WTC11 (cell line): Measurements from ENCODE around the gene SMOC2. TPM values are rescaled to one million over a fixed set of nuclear protein-coding genes. Genes with fewer than 3 reads are reported as not detected.

Experiments used
- ATAC-seq: fragments of 200-7000 bp; cut with Tn5 transposase; 2 replicates; pipeline ENCODE4 v1.10.0; 2021; ENCODE audit warnings: mild to moderate bottlenecking, moderate library complexity
- CTCF ChIA-PET: fragments of 300-600 bp; sonication (Branson Sonifier 250); formaldehyde crosslinking; loops from one replicate; lab custom pipeline; 2021; ENCODE audit warnings: antibody characterized with exemption; lab: Charles Lee
- POLR2A ChIA-PET: fragments of 350-600 bp; sonication (Branson Sonifier 250); formaldehyde crosslinking; loops from one replicate; lab custom pipeline; 2021; ENCODE audit warnings: antibody characterized with exemption; lab: Charles Lee
- DNase-seq: peaks from one replicate; pipeline ENCODE4 v3.0.0; 2021; ENCODE audit warnings: low spot score
- H3K27ac Mint-ChIP-seq: 2 replicates; pipeline ENCODE4 v1.8.0; 2021; ENCODE audit warnings: mixed read lengths
- H3K27me3 Mint-ChIP-seq: 2 replicates; pipeline ENCODE4 v1.8.0; 2021; ENCODE audit warnings: low read depth, mild to moderate bottlenecking, moderate library complexity, mixed read lengths
- H3K36me3 Mint-ChIP-seq: 2 replicates; pipeline ENCODE4 v1.8.0; 2021; ENCODE audit warnings: mixed read lengths
- H3K4me1 Mint-ChIP-seq: 2 replicates; pipeline ENCODE4 v1.8.0; 2022; ENCODE audit warnings: mixed read lengths
- H3K4me3 Mint-ChIP-seq: 2 replicates; pipeline ENCODE4 v1.8.0; 2021; ENCODE audit warnings: mild to moderate bottlenecking, moderate library complexity, mixed read lengths
- H3K9me3 Mint-ChIP-seq: 2 replicates; pipeline ENCODE4 v1.8.0; 2021; ENCODE audit warnings: mixed read lengths
- ERG ChIP-seq: fragments of 250-450 bp; sonication (Bioruptor Pico); IDR thresholded peaks from 2 replicates; pipeline ENCODE4 v1.8.0; 2021; ENCODE audit warnings: mild to moderate bottlenecking
- ESRRA ChIP-seq: sonication (generic); formaldehyde crosslinking; IDR thresholded peaks from 2 replicates; pipeline ENCODE4 v1.8.1; 2022; ENCODE audit warnings: mild to moderate bottlenecking, missing genetic modification reagents, borderline replicate concordance
- FOXP1 ChIP-seq: sonication (generic); formaldehyde crosslinking; IDR thresholded peaks from 2 replicates; pipeline ENCODE4 v1.8.0; 2022; ENCODE audit warnings: missing genetic modification reagents, mild to moderate bottlenecking, moderate library complexity, borderline replicate concordance
- GABPB1 ChIP-seq: sonication (generic); formaldehyde crosslinking; IDR thresholded peaks from 2 replicates; pipeline ENCODE4 v1.8.1; 2023; ENCODE audit warnings: mild to moderate bottlenecking, missing genetic modification reagents
- GRHL2 ChIP-seq: fragments of 250-450 bp; sonication (Bioruptor Pico); IDR thresholded peaks from 2 replicates; pipeline ENCODE4 v1.8.0; 2022; ENCODE audit warnings: mild to moderate bottlenecking, moderate library complexity; ENCODE audit not compliant: insufficient replicate concordance, severe bottlenecking
- JAZF1 ChIP-seq: fragments of 250-450 bp; sonication (Bioruptor Pico); IDR thresholded peaks from 2 replicates; pipeline ENCODE4 v1.9.0; 2021; ENCODE audit warnings: moderate library complexity, mild to moderate bottlenecking, inconsistent platforms
- MXD4 ChIP-seq: fragments of 250-450 bp; sonication (Bioruptor Pico); IDR thresholded peaks from 2 replicates; pipeline ENCODE4 v1.8.0; 2021; ENCODE audit warnings: mild to moderate bottlenecking, moderate library complexity, borderline replicate concordance
- NFYB ChIP-seq: sonication (generic); formaldehyde crosslinking; conservative IDR thresholded peaks from 2 replicates; pipeline ENCODE4 v1.8.0; 2022; ENCODE audit warnings: low read depth, missing genetic modification reagents
- NR1H2 ChIP-seq: sonication (generic); formaldehyde crosslinking; IDR thresholded peaks from 2 replicates; pipeline ENCODE4 v1.9.0; 2021; ENCODE audit warnings: mild to moderate bottlenecking, moderate library complexity, missing genetic modification reagents
- SMAD3 ChIP-seq: sonication (generic); formaldehyde crosslinking; IDR thresholded peaks from 2 replicates; pipeline ENCODE4 v1.8.0; 2022; ENCODE audit warnings: missing genetic modification reagents, mild to moderate bottlenecking, borderline replicate concordance
- TCF7 ChIP-seq: sonication (generic); formaldehyde crosslinking; IDR thresholded peaks from 2 replicates; pipeline ENCODE4 v1.8.0; 2022; ENCODE audit warnings: mild to moderate bottlenecking, low read depth, missing genetic modification reagents, moderate library complexity
- TEAD4 ChIP-seq: sonication (generic); formaldehyde crosslinking; IDR thresholded peaks from 2 replicates; pipeline ENCODE4 v1.8.0; 2022; ENCODE audit warnings: mild to moderate bottlenecking, missing genetic modification reagents
- ZNF281 ChIP-seq: sonication (generic); formaldehyde crosslinking; IDR thresholded peaks from 2 replicates; pipeline ENCODE4 v1.8.0; 2023; ENCODE audit warnings: mild to moderate bottlenecking, missing genetic modification reagents
- total RNA-seq: library from RNA; stranded (reverse); gene quantifications from 3 replicates; pipeline ENCODE4 v1.2.3, GENCODE V29; 2021
- TF ChIP-seq, protein P1 (sequence below): fragments of 250-450 bp; sonication (Bioruptor Pico); IDR thresholded peaks from 2 replicates; pipeline ENCODE4 v1.9.0; 2021; ENCODE audit warnings: mild to moderate bottlenecking
- TF ChIP-seq, protein P2 (sequence below): fragments of 250-450 bp; sonication (Bioruptor Pico); IDR thresholded peaks from 2 replicates; pipeline ENCODE4 v1.9.0; 2021; ENCODE audit warnings: mild to moderate bottlenecking, borderline replicate concordance
- TF ChIP-seq, protein P3 (sequence below): sonication (generic); formaldehyde crosslinking; IDR thresholded peaks from 2 replicates; pipeline ENCODE4 v1.8.1; 2022; ENCODE audit warnings: missing genetic modification reagents, borderline replicate concordance

The SMOC2 gene
- total RNA-seq, 1 experiment from 2014 or later: 3.9 TPM

GRCh38 chr6:168708984-168709383 is 268.0 kb downstream of the SMOC2 start:
- Mint-ChIP-seq H3K4me1 (peaks cover 15% of the 10 kb centered on the region), H3K9me3 (peaks cover 16% of the 10 kb centered on the region), H3K27ac (no peak overlapping the region), H3K36me3 (peaks cover 15% of the 10 kb centered on the region), H3K27me3 (peaks cover 2% of the 10 kb centered on the region; the same call in 1 of the 2 replicates), H3K4me3 (no peak overlapping the region)
- no peak for ATAC-seq
- POLR2A ChIA-PET: no interaction called here
- no peak for TF ChIP-seq ZNF281
- TF ChIP-seq, protein P1, sequence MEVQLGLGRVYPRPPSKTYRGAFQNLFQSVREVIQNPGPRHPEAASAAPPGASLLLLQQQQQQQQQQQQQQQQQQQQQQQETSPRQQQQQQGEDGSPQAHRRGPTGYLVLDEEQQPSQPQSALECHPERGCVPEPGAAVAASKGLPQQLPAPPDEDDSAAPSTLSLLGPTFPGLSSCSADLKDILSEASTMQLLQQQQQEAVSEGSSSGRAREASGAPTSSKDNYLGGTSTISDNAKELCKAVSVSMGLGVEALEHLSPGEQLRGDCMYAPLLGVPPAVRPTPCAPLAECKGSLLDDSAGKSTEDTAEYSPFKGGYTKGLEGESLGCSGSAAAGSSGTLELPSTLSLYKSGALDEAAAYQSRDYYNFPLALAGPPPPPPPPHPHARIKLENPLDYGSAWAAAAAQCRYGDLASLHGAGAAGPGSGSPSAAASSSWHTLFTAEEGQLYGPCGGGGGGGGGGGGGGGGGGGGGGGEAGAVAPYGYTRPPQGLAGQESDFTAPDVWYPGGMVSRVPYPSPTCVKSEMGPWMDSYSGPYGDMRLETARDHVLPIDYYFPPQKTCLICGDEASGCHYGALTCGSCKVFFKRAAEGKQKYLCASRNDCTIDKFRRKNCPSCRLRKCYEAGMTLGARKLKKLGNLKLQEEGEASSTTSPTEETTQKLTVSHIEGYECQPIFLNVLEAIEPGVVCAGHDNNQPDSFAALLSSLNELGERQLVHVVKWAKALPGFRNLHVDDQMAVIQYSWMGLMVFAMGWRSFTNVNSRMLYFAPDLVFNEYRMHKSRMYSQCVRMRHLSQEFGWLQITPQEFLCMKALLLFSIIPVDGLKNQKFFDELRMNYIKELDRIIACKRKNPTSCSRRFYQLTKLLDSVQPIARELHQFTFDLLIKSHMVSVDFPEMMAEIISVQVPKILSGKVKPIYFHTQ (CRISPR knock-in tag): no peak
- TF ChIP-seq GRHL2: no peak
- TF ChIP-seq SMAD3 (CRISPR knock-in tag): no peak
- no peak for TF ChIP-seq TCF7 (CRISPR knock-in tag)
- TF ChIP-seq, protein P2, sequence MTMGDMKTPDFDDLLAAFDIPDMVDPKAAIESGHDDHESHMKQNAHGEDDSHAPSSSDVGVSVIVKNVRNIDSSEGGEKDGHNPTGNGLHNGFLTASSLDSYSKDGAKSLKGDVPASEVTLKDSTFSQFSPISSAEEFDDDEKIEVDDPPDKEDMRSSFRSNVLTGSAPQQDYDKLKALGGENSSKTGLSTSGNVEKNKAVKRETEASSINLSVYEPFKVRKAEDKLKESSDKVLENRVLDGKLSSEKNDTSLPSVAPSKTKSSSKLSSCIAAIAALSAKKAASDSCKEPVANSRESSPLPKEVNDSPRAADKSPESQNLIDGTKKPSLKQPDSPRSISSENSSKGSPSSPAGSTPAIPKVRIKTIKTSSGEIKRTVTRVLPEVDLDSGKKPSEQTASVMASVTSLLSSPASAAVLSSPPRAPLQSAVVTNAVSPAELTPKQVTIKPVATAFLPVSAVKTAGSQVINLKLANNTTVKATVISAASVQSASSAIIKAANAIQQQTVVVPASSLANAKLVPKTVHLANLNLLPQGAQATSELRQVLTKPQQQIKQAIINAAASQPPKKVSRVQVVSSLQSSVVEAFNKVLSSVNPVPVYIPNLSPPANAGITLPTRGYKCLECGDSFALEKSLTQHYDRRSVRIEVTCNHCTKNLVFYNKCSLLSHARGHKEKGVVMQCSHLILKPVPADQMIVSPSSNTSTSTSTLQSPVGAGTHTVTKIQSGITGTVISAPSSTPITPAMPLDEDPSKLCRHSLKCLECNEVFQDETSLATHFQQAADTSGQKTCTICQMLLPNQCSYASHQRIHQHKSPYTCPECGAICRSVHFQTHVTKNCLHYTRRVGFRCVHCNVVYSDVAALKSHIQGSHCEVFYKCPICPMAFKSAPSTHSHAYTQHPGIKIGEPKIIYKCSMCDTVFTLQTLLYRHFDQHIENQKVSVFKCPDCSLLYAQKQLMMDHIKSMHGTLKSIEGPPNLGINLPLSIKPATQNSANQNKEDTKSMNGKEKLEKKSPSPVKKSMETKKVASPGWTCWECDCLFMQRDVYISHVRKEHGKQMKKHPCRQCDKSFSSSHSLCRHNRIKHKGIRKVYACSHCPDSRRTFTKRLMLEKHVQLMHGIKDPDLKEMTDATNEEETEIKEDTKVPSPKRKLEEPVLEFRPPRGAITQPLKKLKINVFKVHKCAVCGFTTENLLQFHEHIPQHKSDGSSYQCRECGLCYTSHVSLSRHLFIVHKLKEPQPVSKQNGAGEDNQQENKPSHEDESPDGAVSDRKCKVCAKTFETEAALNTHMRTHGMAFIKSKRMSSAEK (CRISPR knock-in tag): no peak
- TF ChIP-seq, protein P3, sequence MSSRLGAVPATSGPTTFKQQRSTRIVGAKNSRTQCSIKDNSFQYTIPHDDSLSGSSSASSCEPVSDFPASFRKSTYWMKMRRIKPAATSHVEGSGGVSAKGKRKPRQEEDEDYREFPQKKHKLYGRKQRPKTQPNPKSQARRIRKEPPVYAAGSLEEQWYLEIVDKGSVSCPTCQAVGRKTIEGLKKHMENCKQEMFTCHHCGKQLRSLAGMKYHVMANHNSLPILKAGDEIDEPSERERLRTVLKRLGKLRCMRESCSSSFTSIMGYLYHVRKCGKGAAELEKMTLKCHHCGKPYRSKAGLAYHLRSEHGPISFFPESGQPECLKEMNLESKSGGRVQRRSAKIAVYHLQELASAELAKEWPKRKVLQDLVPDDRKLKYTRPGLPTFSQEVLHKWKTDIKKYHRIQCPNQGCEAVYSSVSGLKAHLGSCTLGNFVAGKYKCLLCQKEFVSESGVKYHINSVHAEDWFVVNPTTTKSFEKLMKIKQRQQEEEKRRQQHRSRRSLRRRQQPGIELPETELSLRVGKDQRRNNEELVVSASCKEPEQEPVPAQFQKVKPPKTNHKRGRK: no peak
- no peak for TF ChIP-seq FOXP1
- no peak for TF ChIP-seq TEAD4 (CRISPR knock-in tag)
- TF ChIP-seq MXD4 (CRISPR knock-in tag): no peak
- TF ChIP-seq NR1H2 (CRISPR knock-in tag): no peak
- TF ChIP-seq ESRRA (CRISPR knock-in tag): no peak
- no peak for TF ChIP-seq NFYB
- no peak for TF ChIP-seq ERG
- no peak for TF ChIP-seq GABPB1 (CRISPR knock-in tag)
- TF ChIP-seq JAZF1: no peak
- DNase-seq: no peak
- CTCF ChIA-PET: no interaction called here
